Right lung (tissue), 10 donors: ENCODE data around the gene DPM3. TPM values are rescaled to one million over a fixed set of nuclear protein-coding genes. Genes with fewer than 3 reads are reported as not detected.
"Not testable (repeated sequence)": the region's sequence is repeated elsewhere in the genome, so short reads cannot be mapped to it uniquely, and the experiment has no call there.

ENCODE experiments used
- DNase-seq, 2 donors: peaks; one replicate each; pipeline ENCODE4 v3.0.0-alpha.2; 2013
- long read RNA-seq, 8 donors: transcript quantifications; one replicate each; lab custom pipeline, GENCODE V29; 2026
- polyA plus RNA-seq, 5 donors: library from polyadenylated mRNA; unstranded; fragments of 120-200 nt; gene quantifications; one replicate each; pipeline versions ENCODE4 v1.2.1 to v1.2.3, GENCODE V29; 2013; ENCODE audit warnings: inconsistent platforms in 1 of 5, low replicate concordance in 1 of 5; ENCODE audit not compliant: insufficient read length in 5 of 5, insufficient read depth in 1 of 5

The DPM3 gene, protein sequence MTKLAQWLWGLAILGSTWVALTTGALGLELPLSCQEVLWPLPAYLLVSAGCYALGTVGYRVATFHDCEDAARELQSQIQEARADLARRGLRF
- polyA plus RNA-seq, result 10 to 100 TPM; 19.1 to 37.1 (median 26.6) TPM
- long read RNA-seq, donor 1, transcript DPM3-202 (1 exons, 517 nt), result minor isoform, 33 of 79 reads
- long read RNA-seq, donor 1, transcript DPM3-203 (2 exons, 409 nt), result major isoform, 34 of 79 reads
- long read RNA-seq, donor 1, transcript DPM3-201 (2 exons, 486 nt), result minor isoform, 12 of 79 reads
- long read RNA-seq, donor 1, partial matches to known transcripts, result 0 of 79 reads
- long read RNA-seq, donor 1, other reads (novel, unspliced or antisense), result 0 of 79 reads
- long read RNA-seq, donor 2, transcript DPM3-203 (2 exons, 409 nt), result major isoform, 15 of 26 reads
- long read RNA-seq, donor 2, transcript DPM3-202 (1 exons, 517 nt), result minor isoform, 7 of 26 reads
- long read RNA-seq, donor 2, partial matches to known transcripts, result 0 of 26 reads
- long read RNA-seq, donor 2, other reads (novel, unspliced or antisense), result 0 of 26 reads
- long read RNA-seq, donor 3, transcript DPM3-203 (2 exons, 409 nt), result major isoform, 20 of 39 reads
- long read RNA-seq, donor 3, transcript DPM3-202 (1 exons, 517 nt), result minor isoform, 17 of 39 reads
- long read RNA-seq, donor 3, partial matches to known transcripts, result 0 of 39 reads
- long read RNA-seq, donor 3, other reads (novel, unspliced or antisense), result 0 of 39 reads
- long read RNA-seq, donor 4, transcript DPM3-203 (2 exons, 409 nt), result major isoform, 20 of 33 reads
- long read RNA-seq, donor 4, transcript DPM3-202 (1 exons, 517 nt), result minor isoform, 11 of 33 reads
- long read RNA-seq, donor 4, partial matches to known transcripts, result 0 of 33 reads
- long read RNA-seq, donor 4, other reads (novel, unspliced or antisense), result 0 of 33 reads
- long read RNA-seq, donor 5, transcript DPM3-202 (1 exons, 517 nt), result minor isoform, 22 of 66 reads
- long read RNA-seq, donor 5, transcript DPM3-203 (2 exons, 409 nt), result major isoform, 36 of 66 reads
- long read RNA-seq, donor 5, transcript DPM3-201 (2 exons, 486 nt), result minor isoform, 8 of 66 reads
- long read RNA-seq, donor 5, partial matches to known transcripts, result 0 of 66 reads
- long read RNA-seq, donor 5, other reads (novel, unspliced or antisense), result 0 of 66 reads
- long read RNA-seq, donor 6, transcript DPM3-201 (2 exons, 486 nt), result minor isoform, 6 of 65 reads
- long read RNA-seq, donor 6, transcript DPM3-203 (2 exons, 409 nt), result major isoform, 41 of 65 reads
- long read RNA-seq, donor 6, transcript DPM3-202 (1 exons, 517 nt), result minor isoform, 18 of 65 reads
- long read RNA-seq, donor 6, partial matches to known transcripts, result 0 of 65 reads
- long read RNA-seq, donor 6, other reads (novel, unspliced or antisense), result 0 of 65 reads
- long read RNA-seq, donor 7, transcript DPM3-203 (2 exons, 409 nt), result major isoform, 9 of 15 reads
- long read RNA-seq, donor 7, partial matches to known transcripts, result 0 of 15 reads
- long read RNA-seq, donor 7, other reads (novel, unspliced or antisense), result 0 of 15 reads
- long read RNA-seq, donor 8, transcript DPM3-203 (2 exons, 409 nt), result major isoform, 14 of 22 reads
- long read RNA-seq, donor 8, transcript DPM3-202 (1 exons, 517 nt), result minor isoform, 6 of 22 reads
- long read RNA-seq, donor 8, partial matches to known transcripts, result 0 of 22 reads
- long read RNA-seq, donor 8, other reads (novel, unspliced or antisense), result 0 of 22 reads

DNA sequence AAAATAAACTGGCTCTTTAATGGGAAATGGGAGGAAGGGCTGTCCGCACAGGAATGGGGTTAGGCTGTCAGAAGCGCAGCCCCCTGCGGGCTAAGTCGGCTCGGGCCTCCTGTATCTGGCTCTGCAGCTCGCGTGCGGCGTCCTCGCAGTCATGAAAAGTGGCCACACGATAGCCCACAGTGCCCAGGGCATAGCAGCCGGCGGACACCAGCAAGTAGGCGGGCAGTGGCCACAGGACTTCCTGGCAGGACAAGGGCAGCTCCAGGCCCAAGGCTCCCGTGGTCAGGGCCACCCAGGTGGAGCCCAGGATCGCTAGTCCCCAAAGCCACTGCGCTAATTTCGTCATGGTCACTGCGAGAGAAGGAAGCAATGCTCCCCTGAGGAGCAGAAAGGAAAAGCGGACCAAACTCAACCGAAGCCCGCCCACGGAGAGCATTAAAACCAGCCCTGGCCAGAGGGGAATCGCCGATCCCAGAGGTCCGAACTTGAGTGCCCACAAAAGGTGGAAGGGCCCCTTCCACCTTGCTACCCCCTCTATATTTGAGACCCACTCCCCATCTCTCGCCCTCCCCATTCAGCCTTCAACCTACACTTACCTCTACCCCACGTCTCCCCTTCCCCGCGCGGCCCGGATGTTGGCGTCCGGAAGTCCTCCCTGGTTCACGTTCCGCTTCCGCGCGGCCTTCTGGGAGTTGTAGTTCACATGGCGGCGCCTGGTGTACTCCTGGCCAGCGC, at the start of gene DPM3:
TSS of gene DPM3 (minus strand) at position 637 of the 735 bp plus-strand sequence. CDS start at position 346, 291 bp downstream.
- peak; percentile 68 to 79 for DNase-seq

DNA sequence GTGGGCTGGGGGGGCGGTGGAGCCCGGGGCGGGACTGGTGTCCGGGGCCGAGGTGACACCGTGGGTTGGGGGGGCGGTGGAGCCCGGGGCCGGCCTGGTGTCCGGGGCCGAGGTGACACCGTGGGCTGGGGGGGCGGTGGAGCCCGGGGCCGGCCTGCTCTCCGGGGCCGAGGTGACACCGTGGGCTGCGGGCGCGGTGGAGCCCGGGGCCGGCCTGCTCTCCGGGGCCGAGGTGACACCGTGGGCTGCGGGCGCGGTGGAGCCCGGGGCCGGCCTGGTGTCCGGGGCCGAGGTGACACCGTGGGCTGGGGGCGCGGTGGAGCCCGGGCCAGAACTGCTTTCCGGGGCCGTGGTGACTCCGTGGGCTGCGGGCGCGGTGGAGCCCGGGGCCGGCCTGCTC, 49.6 kb upstream of the DPM3 start:
- DNase-seq, result not testable (repeated sequence)

DNA sequence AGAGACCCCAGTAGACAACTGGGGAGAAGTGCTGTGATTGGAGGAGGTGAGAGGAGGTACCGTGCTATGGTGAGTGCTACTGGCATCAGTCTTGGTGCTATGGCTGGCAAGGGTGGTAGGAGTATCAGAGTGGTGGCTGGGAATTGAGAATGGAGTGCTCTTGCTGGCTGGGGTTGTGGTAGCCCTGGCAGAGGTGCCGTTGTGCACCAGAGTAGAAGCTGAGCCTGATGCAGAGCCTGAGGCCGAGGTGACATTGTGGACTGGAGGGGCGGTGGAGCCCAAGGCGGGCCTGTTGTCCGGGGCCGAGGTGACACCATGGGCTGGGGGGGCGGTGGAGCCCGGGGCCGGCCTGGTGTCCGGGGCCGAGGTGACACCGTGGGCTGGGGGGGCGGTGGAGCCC, 47.9 kb upstream of the DPM3 start:
- DNase-seq, result no peak

DNA sequence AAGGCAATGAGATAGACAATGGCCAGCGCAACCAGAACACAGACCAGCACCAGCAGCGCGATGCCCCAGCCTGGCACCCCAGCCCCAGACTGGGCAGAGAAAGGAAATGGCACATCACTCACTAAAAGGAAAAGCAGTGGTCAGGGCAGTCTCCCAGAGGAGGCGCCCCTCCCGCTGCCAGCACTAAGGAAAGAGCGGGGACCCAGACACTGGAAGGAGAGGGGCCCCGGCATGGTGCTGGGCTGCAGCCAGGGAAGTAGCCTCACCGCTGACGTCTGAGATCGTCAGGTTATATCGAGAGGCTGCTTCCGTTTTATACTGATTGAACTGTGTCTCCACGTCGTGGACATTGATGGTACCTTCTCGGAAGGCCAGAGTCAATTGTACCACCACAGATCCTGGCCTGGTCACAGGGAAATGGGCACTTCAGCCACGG, 47.1 kb upstream of the DPM3 start:
- no peak for DNase-seq

DNA sequence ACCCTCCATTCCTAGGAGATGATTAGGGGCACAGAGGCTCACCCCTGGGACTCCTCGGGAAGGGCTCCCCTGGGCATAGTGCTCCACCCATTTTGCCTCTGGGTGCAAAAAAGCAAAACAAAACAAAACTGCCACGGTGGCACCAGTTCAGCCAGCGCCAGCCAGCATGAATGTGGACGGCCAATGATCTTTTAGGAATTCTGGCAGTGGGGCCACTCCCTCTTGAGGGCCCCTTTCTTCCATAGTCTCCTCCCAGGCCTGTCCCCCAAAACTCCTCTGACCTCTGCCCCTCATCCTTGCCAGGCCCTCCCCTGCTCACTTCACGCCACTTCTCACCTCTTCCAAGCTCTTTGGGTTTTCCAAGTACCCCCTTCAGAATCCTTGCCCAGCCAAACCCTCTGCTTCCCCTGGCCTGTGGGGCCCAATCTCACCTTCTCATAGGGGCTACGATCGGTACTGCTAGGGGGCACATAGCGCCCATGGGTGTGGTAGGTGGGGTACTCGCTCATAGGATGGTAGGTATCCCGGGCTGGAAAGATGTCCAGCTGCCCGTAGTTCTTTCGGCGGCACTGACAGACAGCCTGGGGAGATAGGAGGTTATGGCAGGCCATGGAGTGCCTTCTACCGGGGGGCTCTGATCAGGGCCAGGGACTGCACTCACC, 46.6 kb upstream of the DPM3 start:
- no peak for DNase-seq

DNA sequence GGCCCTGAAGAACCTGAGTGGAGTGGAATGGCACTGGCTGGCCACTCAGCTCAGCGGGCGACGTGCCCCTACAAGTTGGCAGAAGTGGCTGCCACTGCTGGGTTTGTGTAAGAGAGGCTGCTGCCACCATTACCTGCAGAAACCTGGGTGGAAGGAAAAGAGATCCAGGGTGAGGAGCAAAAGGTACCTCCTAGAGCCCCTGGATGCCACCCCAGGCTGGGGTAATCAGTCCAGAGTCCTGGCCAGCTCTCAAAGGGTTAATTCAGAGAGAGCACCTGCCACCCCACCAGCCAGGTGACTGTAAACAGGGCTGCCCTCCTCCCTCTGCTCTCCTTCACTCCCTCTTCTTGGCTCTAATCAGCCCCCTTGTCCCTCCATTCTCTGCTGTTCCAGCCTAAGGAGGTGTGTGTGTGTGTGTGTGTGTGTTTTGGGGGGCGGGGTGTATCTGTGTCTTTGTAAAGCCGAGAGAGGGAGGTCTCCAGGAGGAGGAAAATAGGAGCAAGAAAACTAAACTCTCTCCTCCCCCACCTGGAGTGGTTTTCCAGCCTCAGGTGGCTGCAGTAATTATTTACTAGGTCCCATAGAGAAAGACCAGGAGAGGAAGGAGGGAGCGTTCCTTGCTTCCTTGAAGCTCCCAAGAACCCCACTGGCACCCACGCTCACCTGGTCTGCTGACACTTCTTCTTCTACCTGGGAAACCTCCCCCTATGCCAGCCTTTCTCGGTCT, 45.9 kb upstream of the DPM3 start:
- no peak for DNase-seq

DNA sequence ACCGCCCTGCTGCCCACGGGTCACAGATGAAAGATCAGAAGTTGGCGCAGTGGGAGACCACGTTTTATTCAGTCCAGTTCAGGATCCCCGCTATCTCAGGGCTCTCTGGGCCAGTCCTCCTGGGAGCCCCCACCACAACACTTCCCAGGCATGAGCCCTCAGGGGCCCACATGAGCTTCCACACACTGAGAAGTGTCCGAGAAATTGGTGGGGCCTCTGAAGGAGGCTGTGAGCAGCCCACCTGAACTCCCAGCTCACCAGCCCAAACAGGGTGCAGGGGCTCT, 45.4 kb upstream of the DPM3 start:
- no peak for DNase-seq

DNA sequence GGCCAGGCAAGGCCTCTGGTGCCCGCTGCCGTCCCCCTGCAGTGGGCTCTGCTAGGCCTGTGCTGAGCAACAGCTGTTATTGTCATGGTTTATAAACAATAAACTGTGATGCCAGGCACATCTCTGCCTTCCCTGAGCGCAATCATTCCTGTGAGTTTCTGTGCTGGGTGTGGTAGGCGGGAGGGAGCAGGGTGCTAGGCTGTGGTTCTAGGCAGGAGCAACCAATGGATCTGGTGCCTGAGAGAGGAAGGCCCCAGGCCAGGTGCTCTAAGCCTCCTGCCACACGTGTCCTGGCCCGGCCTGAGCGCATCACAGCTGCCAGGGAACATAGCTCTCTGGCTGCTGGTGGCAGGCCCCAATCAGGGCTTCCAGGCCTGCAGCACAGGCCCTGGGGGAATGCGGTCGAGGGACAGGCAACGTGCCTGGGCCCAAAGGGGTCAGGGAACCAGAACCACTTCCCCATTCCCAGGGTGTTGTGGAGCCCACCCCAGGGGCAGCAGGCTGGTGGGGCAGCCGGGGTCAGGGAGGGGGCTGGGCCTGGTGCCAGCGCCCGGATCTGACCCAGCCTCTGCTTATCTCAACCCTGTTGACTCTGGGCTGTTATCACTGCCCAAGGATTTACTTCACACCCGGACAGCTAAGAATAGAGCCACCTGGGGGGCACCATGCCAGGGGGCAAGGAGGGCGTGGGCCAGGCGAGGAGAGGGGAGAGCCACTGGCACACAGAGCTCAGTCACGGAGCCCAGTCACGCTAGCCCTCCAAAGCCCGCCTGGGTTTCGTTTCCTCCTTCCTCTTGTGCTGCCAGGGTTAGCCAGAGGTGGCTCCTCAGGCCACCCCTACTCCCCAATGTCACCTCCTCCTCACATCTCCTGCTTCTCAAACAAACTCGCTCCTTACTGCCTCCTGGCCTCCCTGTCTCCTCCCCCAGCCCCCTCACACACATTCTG, 44.8 kb upstream of the DPM3 start:
- DNase-seq, result no peak

DNA sequence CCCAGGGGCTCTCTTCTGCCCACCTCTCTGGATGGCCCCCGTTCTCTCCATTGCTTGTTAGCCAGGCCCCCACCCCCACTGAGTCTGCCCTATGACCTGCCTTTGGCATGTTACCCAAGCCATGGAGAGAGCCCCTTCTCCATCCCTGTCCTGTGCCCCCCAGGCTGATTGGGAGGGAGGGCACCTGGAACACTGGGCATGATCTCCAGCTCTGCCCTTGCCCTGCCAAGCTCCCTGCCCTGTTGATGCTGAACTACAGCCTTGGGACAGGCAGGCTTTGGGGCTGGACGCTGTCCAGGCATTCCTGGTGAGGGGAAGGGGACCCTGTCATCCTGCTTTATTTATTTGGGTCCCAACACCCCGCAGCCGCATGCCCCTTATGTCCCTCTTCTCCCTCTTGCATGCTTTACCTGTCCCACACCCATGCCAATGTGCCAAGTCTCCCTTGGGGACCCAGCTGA, 44.0 kb upstream of the DPM3 start:
- DNase-seq, result no peak

DNA sequence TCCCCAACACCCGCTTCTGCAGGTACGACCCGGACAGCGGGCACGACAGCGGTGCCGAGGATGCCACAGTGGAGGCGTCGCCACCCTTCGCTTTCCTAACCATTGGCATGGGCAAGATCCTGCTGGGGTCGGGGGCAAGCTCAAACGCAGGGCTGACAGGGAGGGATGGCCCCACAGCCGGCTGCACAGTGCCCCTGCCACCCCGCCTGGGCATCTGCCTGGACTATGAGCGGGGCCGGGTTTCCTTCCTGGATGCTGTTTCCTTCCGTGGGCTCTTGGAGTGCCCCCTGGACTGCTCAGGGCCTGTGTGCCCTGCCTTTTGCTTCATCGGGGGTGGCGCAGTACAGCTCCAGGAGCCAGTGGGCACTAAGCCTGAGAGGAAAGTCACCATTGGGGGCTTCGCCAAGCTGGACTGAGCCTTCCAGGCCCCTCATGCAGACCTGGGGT, 43.5 kb upstream of the DPM3 start:
- no peak for DNase-seq

DNA sequence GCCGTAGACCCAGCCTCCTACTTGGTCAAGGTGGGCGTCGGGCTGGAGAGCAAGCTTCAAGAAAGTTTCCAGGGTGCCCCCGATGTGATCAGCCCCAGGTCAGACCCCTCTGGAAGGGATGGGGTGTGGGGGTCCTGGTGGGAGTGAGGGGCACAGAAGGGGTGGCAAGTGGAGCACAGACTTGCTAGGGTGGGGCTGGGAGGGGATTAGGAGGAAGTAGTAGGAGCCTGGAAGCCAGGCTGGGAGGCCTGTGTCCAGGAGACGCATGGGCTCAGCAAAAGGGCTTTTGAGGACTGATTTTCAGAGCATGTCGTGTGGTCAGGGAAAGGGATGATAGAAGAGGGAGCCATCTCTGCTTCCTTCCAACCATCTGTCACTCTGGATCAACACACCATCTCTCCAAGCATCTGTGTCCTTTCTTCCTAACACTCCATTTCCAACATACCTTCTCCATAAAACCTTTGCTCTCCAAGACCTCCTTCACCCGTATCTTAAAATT, 41.8 kb upstream of the DPM3 start:
- DNase-seq, result no peak

DNA sequence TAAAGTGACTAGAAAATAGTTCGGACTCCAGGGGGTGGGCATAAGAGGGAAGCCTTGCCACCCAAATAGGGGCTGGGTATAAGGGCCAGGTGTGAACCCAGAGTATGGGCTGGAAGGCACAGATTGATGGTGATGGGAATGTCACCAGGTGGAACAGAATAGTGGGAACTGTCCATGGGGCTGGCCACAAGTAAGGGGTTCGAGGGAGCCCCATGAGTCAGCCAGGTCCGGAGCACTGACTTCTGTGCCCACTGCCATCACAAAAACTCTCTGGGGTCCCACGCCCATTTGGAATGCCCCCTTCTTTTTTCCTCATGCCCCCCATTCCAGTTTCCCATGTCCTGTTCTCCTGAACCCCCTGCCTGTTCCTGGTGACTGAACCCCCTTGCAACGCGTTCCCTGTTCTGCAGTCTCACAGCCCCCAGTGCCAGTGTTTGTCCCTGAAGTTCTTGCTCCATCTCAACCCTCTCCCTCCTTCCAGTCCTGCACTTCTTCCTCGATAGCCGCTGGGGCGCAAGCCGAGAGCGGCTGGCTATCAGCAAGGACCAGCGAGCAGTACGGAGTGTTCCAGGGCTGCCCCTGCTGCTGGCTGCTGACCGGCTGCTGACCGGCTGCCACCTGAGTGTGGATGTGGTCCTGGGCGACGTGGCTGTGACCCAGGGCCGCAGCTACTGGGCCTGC, 41.2 kb upstream of the DPM3 start:
- DNase-seq, result no peak

DNA sequence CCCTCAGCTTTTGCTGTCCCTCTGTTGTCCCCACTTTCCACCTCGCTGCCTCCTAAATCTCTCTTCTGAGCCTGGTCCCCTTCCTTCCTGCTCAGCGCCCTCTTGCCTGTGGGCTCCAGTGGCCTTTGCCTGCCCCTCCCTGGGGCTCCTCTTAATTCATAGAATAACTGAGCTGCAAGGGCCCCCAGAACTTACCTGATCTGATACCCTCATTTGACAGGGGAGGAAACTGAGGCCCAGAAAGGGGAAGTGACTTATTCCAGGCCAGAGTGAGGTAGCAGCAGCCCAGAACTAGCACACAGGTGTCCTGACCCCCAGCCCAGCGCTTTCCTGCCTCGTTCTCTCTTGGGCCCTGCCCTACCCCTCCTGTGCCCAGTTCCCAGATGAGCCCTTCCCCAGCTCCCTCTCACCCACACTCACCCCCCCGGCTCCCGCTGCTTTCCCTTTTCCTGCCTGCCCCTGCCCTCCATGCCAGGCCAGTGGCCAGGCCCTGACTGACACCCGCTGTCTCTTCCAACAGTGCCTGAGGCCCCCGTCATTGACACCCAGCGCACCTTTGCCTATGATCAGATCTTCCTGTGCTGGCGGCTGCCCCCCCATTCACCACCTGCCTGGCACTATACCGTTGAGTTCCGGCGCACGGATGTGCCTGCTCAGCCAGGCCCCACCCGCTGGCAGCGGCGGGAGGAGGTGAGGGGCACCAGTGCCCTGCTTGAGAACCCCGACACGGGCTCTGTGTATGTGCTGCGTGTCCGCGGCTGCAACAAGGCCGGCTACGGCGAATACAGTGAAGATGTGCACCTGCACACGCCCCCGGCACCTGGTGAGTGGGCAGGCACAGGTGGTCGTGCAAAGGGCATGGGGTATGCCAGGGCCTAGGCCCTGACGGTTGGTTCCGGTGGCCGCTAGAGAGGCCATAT, 39.0 kb upstream of the DPM3 start:
- no peak for DNase-seq

DNA sequence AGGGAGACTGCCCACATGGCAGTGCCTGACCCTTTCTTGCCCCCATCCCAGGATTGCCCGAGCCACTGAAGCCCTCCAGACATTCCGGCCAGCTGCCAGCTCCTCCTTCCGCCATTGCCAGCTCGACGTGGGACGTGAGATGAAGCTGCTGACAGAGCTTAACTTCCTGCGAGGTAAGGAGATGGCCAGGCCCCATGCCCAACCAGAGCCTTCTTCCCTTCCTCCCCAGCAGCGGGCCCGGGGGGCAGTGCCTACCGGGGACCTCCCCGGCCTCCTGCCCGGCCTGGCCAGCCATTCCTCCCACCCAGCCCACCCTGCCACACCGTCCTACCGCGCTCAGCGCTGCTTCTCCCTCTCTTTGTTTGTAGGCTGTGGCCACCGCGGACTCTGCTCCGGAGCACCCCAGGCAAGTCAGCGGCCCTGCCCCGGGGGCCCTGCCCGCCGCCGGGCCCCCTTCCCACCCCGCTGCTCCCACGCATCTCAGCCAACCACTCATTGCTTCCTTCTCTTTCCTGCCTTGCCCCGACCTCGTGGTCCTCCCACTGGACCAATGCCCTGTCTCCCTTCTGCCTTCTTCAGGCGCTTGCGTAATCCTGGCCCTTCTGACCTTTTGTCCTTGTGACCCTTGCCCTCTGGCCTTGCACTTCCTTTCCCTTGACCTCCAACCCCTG, 38.2 kb upstream of the DPM3 start:
- no peak for DNase-seq

DNA sequence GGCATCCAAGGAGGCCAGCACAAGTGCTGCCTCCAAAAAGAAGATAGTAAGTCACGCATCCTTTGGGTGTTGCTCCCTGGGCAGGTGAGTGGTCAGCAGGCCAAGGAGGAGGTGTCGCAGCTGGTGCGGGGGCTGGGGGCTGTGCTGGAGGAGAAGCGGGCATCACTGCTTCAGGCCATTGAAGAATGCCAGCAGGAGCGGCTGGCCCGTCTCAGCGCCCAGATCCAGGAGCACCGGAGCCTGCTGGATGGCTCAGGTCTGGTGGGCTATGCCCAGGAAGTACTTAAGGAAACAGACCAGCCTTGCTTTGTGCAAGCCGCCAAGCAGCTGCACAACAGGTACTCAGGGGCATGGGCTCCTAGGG, 37.6 kb upstream of the DPM3 start:
- DNase-seq, result no peak
